Left lung (tissue), 10 donors: Measurements from ENCODE around the gene WNT1. TPM values are rescaled to one million over a fixed set of nuclear protein-coding genes. Genes with fewer than 3 reads are reported as not detected.

Experiments
- ATAC-seq: fragments of 200-7000 bp; cut with Tn5 transposase; one replicate; pipeline ENCODE4 v1.9.1; 2020; ENCODE audit warnings: moderate library complexity
- DNase-seq, 4 donors: peaks; one replicate each; pipeline ENCODE4 v3.0.0-alpha.2; 2013 to 2020
- H3K27ac ChIP-seq, 2 donors: fragments of 200-600 bp; sonication (generic) in 1 of 2; one replicate each; pipeline versions ENCODE4 v1.5.0 to v1.8.0; 2020 to 2021
- H3K27me3 ChIP-seq, 2 donors: fragments of 200-600 bp; sonication (generic) in 1 of 2; one replicate each; pipeline versions ENCODE4 v1.5.0 to v1.8.0; 2020 to 2021
- H3K36me3 ChIP-seq, 2 donors: fragments of 200-600 bp; sonication (generic) in 1 of 2; one replicate each; pipeline versions ENCODE4 v1.5.0 to v1.8.0; 2020 to 2021
- H3K4me1 ChIP-seq, 2 donors: fragments of 200-600 bp; one replicate each; pipeline ENCODE4 v1.8.0; 2021
- H3K4me3 ChIP-seq, 2 donors: fragments of 200-600 bp; sonication (generic) in 1 of 2; one replicate each; pipeline versions ENCODE4 v1.5.0 to v1.8.0; 2020 to 2021; ENCODE audit warnings: mild to moderate bottlenecking in 1 of 2
- H3K9me3 ChIP-seq, 2 donors: fragments of 200-600 bp; sonication (generic) in 1 of 2; one replicate each; pipeline versions ENCODE4 v1.5.0 to v1.8.0; 2020 to 2021
- intact Hi-C, 2 donors: fragments of 100-400 bp; cut with DNase I; formaldehyde crosslinking; loops; one replicate each; pipeline versions ENCODE4 v1.11.2 to v1.14.2; 2022
- polyA plus RNA-seq, 6 donors: library from polyadenylated mRNA; unstranded; fragments of 120-200 nt; gene quantifications; one replicate each; pipeline ENCODE4 v1.2.1, GENCODE V29; 2013; ENCODE audit not compliant: insufficient read length in 6 of 6
- total RNA-seq, 2 donors: library from RNA; stranded (reverse); fragmentation: NEBNext Ultra II Directional; extraction: Animal tissue kit (Norgen Biotek cat#: 25700); gene quantifications; one replicate each; pipeline ENCODE4 v1.2.1, GENCODE V29; 2021
- TF ChIP-seq, protein P1 (sequence below), 2 donors: fragments of 200-600 bp; sonication (generic) in 1 of 2; IDR thresholded peaks; one replicate each; pipeline versions ENCODE4 v1.5.0 to v1.8.0; 2021; ENCODE audit warnings: antibody characterized with exemption in 2 of 2
- donor health status: DM: no; HTN: yes; CAD: no.
- donor health status: DM: no; HTN: no; CAD: no.

Gene WNT1
- total and polyA plus RNA-seq, 8 donors = not detected

DNA sequence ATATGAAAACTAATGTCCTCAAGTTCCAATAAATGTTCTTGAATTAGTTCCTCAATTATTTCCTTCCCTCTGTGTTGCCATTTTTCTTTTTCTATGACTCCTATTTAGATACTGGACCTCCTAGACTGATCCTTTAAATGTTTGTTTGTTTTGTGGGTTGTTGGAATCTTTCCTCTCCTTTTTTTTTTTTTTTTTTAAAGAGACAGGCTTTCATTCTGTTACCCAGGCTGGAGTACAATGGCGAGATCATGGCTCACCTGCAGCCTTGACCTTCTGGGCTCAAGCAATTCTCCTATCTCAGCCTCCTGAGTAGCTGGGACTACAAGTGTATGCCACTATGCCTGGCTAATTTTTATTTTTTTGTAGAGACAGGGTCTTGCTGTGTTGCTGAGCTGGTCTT lies 30.8 kb downstream of the WNT1 start:
- TF ChIP-seq, protein P1, sequence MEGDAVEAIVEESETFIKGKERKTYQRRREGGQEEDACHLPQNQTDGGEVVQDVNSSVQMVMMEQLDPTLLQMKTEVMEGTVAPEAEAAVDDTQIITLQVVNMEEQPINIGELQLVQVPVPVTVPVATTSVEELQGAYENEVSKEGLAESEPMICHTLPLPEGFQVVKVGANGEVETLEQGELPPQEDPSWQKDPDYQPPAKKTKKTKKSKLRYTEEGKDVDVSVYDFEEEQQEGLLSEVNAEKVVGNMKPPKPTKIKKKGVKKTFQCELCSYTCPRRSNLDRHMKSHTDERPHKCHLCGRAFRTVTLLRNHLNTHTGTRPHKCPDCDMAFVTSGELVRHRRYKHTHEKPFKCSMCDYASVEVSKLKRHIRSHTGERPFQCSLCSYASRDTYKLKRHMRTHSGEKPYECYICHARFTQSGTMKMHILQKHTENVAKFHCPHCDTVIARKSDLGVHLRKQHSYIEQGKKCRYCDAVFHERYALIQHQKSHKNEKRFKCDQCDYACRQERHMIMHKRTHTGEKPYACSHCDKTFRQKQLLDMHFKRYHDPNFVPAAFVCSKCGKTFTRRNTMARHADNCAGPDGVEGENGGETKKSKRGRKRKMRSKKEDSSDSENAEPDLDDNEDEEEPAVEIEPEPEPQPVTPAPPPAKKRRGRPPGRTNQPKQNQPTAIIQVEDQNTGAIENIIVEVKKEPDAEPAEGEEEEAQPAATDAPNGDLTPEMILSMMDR (IDR thresholded peaks at IDR 0.05) = no peak
- no peak for ATAC-seq
- Histone ChIP-seq H3K27ac (no peak overlapping the region), H3K4me3 (no peak overlapping the region), H3K27me3 (no peaks in the 10 kb centered on the region), H3K36me3 (peaks cover 0 to 67% of the 10 kb centered on the region in 2 donors), H3K4me1 (peaks cover 0 to 4% of the 10 kb centered on the region in 2 donors), H3K9me3 (no peaks in the 10 kb centered on the region)
- intact Hi-C loops = no loop called here
- no peak for DNase-seq

- Histone ChIP-seq H3K9me3 (no peaks in the 10 kb centered on the region), H3K27ac (no peak overlapping the region), H3K27me3 (no peaks in the 10 kb centered on the region), H3K36me3 (peaks cover 0 to 57% of the 10 kb centered on the region in 2 donors), H3K4me1 (no peaks in the 10 kb centered on the region), H3K4me3 (no peak overlapping the region)
- intact Hi-C loops = no loop called here
- TF ChIP-seq, protein P1 (IDR thresholded peaks at IDR 0.05) = no peak
- ATAC-seq (peak; percentile 79), DNase-seq (no peak)
Observed at GRCh38 chr12:49010092-49010668, 32.1 kb downstream of the WNT1 start.

DNA sequence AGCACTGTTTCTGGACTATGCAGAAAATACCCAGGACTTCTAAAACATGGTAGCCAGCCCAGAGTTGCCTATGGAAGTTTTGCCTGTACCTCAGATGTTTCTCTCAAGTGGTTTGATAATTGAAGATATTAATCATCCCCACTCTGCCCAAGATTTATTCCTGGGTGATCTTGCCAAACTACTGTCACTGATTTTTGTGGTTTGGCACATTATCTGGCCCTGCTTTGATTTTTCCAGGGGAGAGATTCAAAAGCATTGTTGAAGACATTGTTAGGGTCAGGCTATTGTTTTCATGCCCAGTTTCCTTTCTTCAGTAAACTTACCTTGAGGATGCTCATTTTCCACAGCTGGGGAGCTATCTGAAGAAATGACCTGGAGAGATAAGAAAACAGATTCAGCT lies 34.6 kb downstream of the WNT1 start:
- ATAC-seq (no peak), DNase-seq (no peak)
- peaks cover 6 to 13% of the 10 kb centered on the region in 2 donors for H3K4me1 ChIP-seq
- no peak overlapping the region for H3K4me3 ChIP-seq
- intact Hi-C loops = no loop called here
- H3K27me3 ChIP-seq = no peaks in the 10 kb centered on the region
- H3K9me3 ChIP-seq = no peaks in the 10 kb centered on the region
- H3K27ac ChIP-seq = no peak overlapping the region
- H3K36me3 ChIP-seq = peaks cover 0 to 47% of the 10 kb centered on the region in 2 donors
- TF ChIP-seq, protein P1 (IDR thresholded peaks at IDR 0.05) = no peak

GRCh38 chr12:49013428-49013827 lies 35.3 kb downstream of the WNT1 start:
- no peak for DNase-seq
- H3K27ac ChIP-seq = no peak overlapping the region
- peaks cover 8 to 17% of the 10 kb centered on the region in 2 donors for H3K4me1 ChIP-seq
- intact Hi-C loops = no loop called here
- peaks cover 0 to 45% of the 10 kb centered on the region in 2 donors for H3K36me3 ChIP-seq
- no peak overlapping the region for H3K4me3 ChIP-seq
- TF ChIP-seq, protein P1 (IDR thresholded peaks at IDR 0.05) = no peak
- no peaks in the 10 kb centered on the region for H3K27me3 ChIP-seq
- no peaks in the 10 kb centered on the region for H3K9me3 ChIP-seq
- ATAC-seq = no peak

- DNase-seq = no peak
- H3K4me1 ChIP-seq = peaks cover 8 to 25% of the 10 kb centered on the region in 2 donors
Observed at GRCh38 chr12:49014547-49014946, 36.4 kb downstream of the WNT1 start.

More at GRCh38 chr12:49014547-49014946, 36.4 kb downstream of the WNT1 start:
- H3K27me3 ChIP-seq = no peaks in the 10 kb centered on the region
- intact Hi-C loops = no loop called here
- TF ChIP-seq, protein P1 (IDR thresholded peaks at IDR 0.05) = no peak
- no peaks in the 10 kb centered on the region for H3K9me3 ChIP-seq
- H3K4me3 ChIP-seq = no peak overlapping the region
- H3K36me3 ChIP-seq = peaks cover 0 to 36% of the 10 kb centered on the region in 2 donors
- no peak overlapping the region for H3K27ac ChIP-seq
- ATAC-seq = no peak
